WTC11 (cell line): ENCODE measurements around the gene ABHD11. TPM values are rescaled to one million over a fixed set of nuclear protein-coding genes. Genes with fewer than 3 reads are reported as not detected.

Source experiments
- ATAC-seq: fragments of 200-7000 bp; cut with Tn5 transposase; 2 replicates; pipeline ENCODE4 v1.10.0; 2021; ENCODE audit warnings: mild to moderate bottlenecking, moderate library complexity
- CTCF ChIA-PET: fragments of 300-600 bp; sonication (Branson Sonifier 250); formaldehyde crosslinking; loops from one replicate; lab custom pipeline; 2021; ENCODE audit warnings: antibody characterized with exemption; lab: Charles Lee
- POLR2A ChIA-PET: fragments of 350-600 bp; sonication (Branson Sonifier 250); formaldehyde crosslinking; loops from one replicate; lab custom pipeline; 2021; ENCODE audit warnings: antibody characterized with exemption; lab: Charles Lee
- DNase-seq: peaks from one replicate; pipeline ENCODE4 v3.0.0; 2021; ENCODE audit warnings: low spot score
- H3K27ac Mint-ChIP-seq: 2 replicates; pipeline ENCODE4 v1.8.0; 2021; ENCODE audit warnings: mixed read lengths
- H3K27me3 Mint-ChIP-seq: 2 replicates; pipeline ENCODE4 v1.8.0; 2021; ENCODE audit warnings: low read depth, mild to moderate bottlenecking, moderate library complexity, mixed read lengths
- H3K36me3 Mint-ChIP-seq: 2 replicates; pipeline ENCODE4 v1.8.0; 2021; ENCODE audit warnings: mixed read lengths
- H3K4me1 Mint-ChIP-seq: 2 replicates; pipeline ENCODE4 v1.8.0; 2022; ENCODE audit warnings: mixed read lengths
- H3K4me3 Mint-ChIP-seq: 2 replicates; pipeline ENCODE4 v1.8.0; 2021; ENCODE audit warnings: mild to moderate bottlenecking, moderate library complexity, mixed read lengths
- H3K9me3 Mint-ChIP-seq: 2 replicates; pipeline ENCODE4 v1.8.0; 2021; ENCODE audit warnings: mixed read lengths
- EMX1 ChIP-seq: fragments of 250-450 bp; sonication (Bioruptor Pico); IDR thresholded peaks from 2 replicates; pipeline ENCODE4 v1.8.0; 2021; ENCODE audit warnings: mild to moderate bottlenecking
- FOXP1 ChIP-seq: sonication (generic); formaldehyde crosslinking; IDR thresholded peaks from 2 replicates; pipeline ENCODE4 v1.8.0; 2022; ENCODE audit warnings: missing genetic modification reagents, mild to moderate bottlenecking, moderate library complexity, borderline replicate concordance
- JUN ChIP-seq: sonication (generic); formaldehyde crosslinking; IDR thresholded peaks from 2 replicates; pipeline ENCODE4 v1.8.0; 2023; ENCODE audit warnings: mild to moderate bottlenecking, missing genetic modification reagents
- MXD4 ChIP-seq: fragments of 250-450 bp; sonication (Bioruptor Pico); IDR thresholded peaks from 2 replicates; pipeline ENCODE4 v1.8.0; 2021; ENCODE audit warnings: mild to moderate bottlenecking, moderate library complexity, borderline replicate concordance
- NFYB ChIP-seq: sonication (generic); formaldehyde crosslinking; conservative IDR thresholded peaks from 2 replicates; pipeline ENCODE4 v1.8.0; 2022; ENCODE audit warnings: low read depth, missing genetic modification reagents
- NR2C2 ChIP-seq: sonication (generic); formaldehyde crosslinking; IDR thresholded peaks from 2 replicates; pipeline ENCODE4 v1.8.0; 2022; ENCODE audit warnings: mild to moderate bottlenecking, missing genetic modification reagents
- NR3C1 ChIP-seq: sonication (generic); formaldehyde crosslinking; conservative IDR thresholded peaks from 2 replicates; pipeline ENCODE4 v1.8.1; 2023; ENCODE audit warnings: low read depth, mild to moderate bottlenecking, missing genetic modification reagents
- PRRX2 ChIP-seq: fragments of 250-450 bp; sonication (Bioruptor Pico); IDR thresholded peaks from 2 replicates; pipeline ENCODE4 v1.8.0; 2021; ENCODE audit warnings: mild to moderate bottlenecking
- TEAD1 ChIP-seq: sonication (generic); formaldehyde crosslinking; IDR thresholded peaks from 2 replicates; pipeline ENCODE4 v1.8.0; 2022; ENCODE audit warnings: mild to moderate bottlenecking, missing genetic modification reagents
- TP53 ChIP-seq: sonication (generic); formaldehyde crosslinking; IDR thresholded peaks from 2 replicates; pipeline ENCODE4 v1.8.1; 2023; ENCODE audit warnings: mild to moderate bottlenecking, missing genetic modification reagents
- ZNF219 ChIP-seq: sonication (generic); formaldehyde crosslinking; IDR thresholded peaks from 2 replicates; pipeline ENCODE4 v1.8.0; 2023; ENCODE audit warnings: missing genetic modification reagents, mild to moderate bottlenecking, borderline replicate concordance
- ZNF263 ChIP-seq: sonication (generic); formaldehyde crosslinking; IDR thresholded peaks from 2 replicates; pipeline ENCODE4 v1.8.1; 2022; ENCODE audit warnings: low read depth, mild to moderate bottlenecking, moderate library complexity, missing genetic modification reagents
- ZNF396 ChIP-seq: fragments of 250-450 bp; sonication (Bioruptor Pico); IDR thresholded peaks from 2 replicates; pipeline ENCODE4 v1.8.0; 2021; ENCODE audit warnings: mild to moderate bottlenecking, moderate library complexity, borderline replicate concordance
- total RNA-seq: library from RNA; stranded (reverse); gene quantifications from 3 replicates; pipeline ENCODE4 v1.2.3, GENCODE V29; 2021
- TF ChIP-seq, protein P1 (sequence below): fragments of 250-450 bp; sonication (Bioruptor Pico); IDR thresholded peaks from 2 replicates; pipeline ENCODE4 v1.9.0; 2021; ENCODE audit warnings: moderate library complexity, mild to moderate bottlenecking, inconsistent platforms, borderline replicate concordance
- TF ChIP-seq, protein P2 (sequence below): sonication (generic); formaldehyde crosslinking; conservative IDR thresholded peaks from 2 replicates; pipeline ENCODE4 v1.8.1; 2022; ENCODE audit warnings: mild to moderate bottlenecking, missing genetic modification reagents
- TF ChIP-seq, protein P3 (sequence below): fragments of 200-600 bp; IDR thresholded peaks from 2 replicates; pipeline ENCODE4 v1.8.0; 2022; ENCODE audit warnings: antibody characterized with exemption
- TF ChIP-seq, protein P4 (sequence below): sonication (generic); formaldehyde crosslinking; IDR thresholded peaks from 2 replicates; pipeline ENCODE4 v1.8.1; 2023; ENCODE audit warnings: mild to moderate bottlenecking, missing genetic modification reagents
- TF ChIP-seq, protein P5 (sequence below): sonication (generic); formaldehyde crosslinking; IDR thresholded peaks from 2 replicates; pipeline ENCODE4 v1.8.1; 2023; ENCODE audit warnings: mild to moderate bottlenecking, missing genetic modification reagents, moderate library complexity
- TF ChIP-seq, protein P6 (sequence below): sonication (generic); formaldehyde crosslinking; IDR thresholded peaks from 2 replicates; pipeline ENCODE4 v1.8.0; 2022; ENCODE audit warnings: mild to moderate bottlenecking, missing genetic modification reagents
- TF ChIP-seq, protein P7 (sequence below): sonication (generic); formaldehyde crosslinking; IDR thresholded peaks from 2 replicates; pipeline ENCODE4 v1.8.1; 2022; ENCODE audit warnings: missing genetic modification reagents, borderline replicate concordance
- TF ChIP-seq, protein P8 (sequence below): fragments of 250-450 bp; sonication (Bioruptor Pico); IDR thresholded peaks from 2 replicates; pipeline ENCODE4 v1.9.0; 2021; ENCODE audit warnings: mild to moderate bottlenecking
- TF ChIP-seq, protein P9 (sequence below): sonication (generic); formaldehyde crosslinking; IDR thresholded peaks from 2 replicates; pipeline ENCODE4 v1.8.0; 2022; ENCODE audit warnings: mild to moderate bottlenecking, missing genetic modification reagents

Gene ABHD11
- total RNA-seq, 1 experiment from 2014 or later, result 23.8 TPM

DNA sequence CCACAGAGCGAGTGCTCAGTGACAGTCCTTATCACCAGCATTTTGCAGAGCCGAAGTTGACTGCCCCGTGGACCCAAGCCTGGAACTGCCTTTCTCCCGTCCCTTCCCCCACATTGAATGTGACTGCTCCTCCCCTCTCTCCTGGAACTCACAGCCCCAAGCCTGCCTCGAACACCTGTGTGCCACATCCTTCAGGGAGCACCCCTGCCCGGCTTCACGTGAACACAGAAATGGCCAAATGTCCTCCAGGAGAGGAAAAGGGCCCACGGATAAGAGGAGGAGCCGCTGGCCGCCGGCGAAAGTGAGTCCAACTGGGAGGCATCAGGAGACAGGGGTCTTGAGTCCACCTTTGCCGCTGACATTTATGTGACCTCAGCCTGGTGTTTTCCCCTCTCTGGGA lies 35.4 kb downstream of the ABHD11 start (continued):
- TF ChIP-seq, protein P1, sequence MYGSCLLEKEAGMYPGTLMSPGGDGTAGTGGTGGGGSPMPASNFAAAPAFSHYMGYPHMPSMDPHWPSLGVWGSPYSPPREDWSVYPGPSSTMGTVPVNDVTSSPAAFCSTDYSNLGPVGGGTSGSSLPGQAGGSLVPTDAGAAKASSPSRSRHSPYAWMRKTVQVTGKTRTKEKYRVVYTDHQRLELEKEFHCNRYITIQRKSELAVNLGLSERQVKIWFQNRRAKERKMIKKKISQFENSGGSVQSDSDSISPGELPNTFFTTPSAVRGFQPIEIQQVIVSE (CRISPR knock-in tag), result no peak
- peak; percentile 29; the same call in 1 of the 2 replicates for TF ChIP-seq ZNF263 (CRISPR knock-in tag)
- TF ChIP-seq, protein P2, sequence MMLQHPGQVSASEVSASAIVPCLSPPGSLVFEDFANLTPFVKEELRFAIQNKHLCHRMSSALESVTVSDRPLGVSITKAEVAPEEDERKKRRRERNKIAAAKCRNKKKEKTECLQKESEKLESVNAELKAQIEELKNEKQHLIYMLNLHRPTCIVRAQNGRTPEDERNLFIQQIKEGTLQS (CRISPR knock-in tag), result no peak
- no peak for TF ChIP-seq NR3C1 (CRISPR knock-in tag)
- TF ChIP-seq, protein P3, sequence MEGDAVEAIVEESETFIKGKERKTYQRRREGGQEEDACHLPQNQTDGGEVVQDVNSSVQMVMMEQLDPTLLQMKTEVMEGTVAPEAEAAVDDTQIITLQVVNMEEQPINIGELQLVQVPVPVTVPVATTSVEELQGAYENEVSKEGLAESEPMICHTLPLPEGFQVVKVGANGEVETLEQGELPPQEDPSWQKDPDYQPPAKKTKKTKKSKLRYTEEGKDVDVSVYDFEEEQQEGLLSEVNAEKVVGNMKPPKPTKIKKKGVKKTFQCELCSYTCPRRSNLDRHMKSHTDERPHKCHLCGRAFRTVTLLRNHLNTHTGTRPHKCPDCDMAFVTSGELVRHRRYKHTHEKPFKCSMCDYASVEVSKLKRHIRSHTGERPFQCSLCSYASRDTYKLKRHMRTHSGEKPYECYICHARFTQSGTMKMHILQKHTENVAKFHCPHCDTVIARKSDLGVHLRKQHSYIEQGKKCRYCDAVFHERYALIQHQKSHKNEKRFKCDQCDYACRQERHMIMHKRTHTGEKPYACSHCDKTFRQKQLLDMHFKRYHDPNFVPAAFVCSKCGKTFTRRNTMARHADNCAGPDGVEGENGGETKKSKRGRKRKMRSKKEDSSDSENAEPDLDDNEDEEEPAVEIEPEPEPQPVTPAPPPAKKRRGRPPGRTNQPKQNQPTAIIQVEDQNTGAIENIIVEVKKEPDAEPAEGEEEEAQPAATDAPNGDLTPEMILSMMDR, result no peak
- TF ChIP-seq, protein P4, sequence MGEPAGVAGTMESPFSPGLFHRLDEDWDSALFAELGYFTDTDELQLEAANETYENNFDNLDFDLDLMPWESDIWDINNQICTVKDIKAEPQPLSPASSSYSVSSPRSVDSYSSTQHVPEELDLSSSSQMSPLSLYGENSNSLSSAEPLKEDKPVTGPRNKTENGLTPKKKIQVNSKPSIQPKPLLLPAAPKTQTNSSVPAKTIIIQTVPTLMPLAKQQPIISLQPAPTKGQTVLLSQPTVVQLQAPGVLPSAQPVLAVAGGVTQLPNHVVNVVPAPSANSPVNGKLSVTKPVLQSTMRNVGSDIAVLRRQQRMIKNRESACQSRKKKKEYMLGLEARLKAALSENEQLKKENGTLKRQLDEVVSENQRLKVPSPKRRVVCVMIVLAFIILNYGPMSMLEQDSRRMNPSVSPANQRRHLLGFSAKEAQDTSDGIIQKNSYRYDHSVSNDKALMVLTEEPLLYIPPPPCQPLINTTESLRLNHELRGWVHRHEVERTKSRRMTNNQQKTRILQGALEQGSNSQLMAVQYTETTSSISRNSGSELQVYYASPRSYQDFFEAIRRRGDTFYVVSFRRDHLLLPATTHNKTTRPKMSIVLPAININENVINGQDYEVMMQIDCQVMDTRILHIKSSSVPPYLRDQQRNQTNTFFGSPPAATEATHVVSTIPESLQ (CRISPR knock-in tag), result no peak
- TF ChIP-seq, protein P5, sequence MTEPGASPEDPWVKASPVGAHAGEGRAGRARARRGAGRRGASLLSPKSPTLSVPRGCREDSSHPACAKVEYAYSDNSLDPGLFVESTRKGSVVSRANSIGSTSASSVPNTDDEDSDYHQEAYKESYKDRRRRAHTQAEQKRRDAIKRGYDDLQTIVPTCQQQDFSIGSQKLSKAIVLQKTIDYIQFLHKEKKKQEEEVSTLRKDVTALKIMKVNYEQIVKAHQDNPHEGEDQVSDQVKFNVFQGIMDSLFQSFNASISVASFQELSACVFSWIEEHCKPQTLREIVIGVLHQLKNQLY, result no peak
- no peak for TF ChIP-seq ZNF219 (CRISPR knock-in tag)
- 0 out of 2 replicates have a peak, but pooled peaks have one; percentile 26 for TF ChIP-seq FOXP1 (CRISPR knock-in tag)
- TF ChIP-seq, all 79 proteins: peak for 4

DNA sequence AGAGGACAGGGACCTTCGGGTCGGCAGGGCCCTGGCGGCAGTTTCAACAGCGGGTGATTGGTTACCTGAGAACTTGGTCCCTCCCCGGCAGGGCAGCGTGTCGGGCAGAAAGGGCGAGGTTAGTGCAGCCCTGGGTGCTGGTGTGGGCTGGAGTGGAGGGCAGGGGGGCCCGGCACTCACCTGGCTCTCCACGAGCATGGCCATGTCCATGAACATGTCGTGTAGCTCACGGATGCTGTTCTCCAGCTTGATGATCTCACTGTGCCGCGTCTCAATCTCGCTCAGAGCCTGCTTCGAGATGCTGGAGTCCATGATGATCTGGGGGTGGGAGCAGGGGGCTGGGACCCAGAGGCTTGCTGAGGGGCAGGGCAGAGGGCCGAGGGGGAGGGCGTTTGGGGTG lies 35.9 kb downstream of the ABHD11 start:
- Mint-ChIP-seq H3K4me1 (peaks cover 15% of the 10 kb centered on the region), H3K4me3 (no peak overlapping the region), H3K27ac (no peak overlapping the region), H3K27me3 (no peaks in the 10 kb centered on the region), H3K36me3 (peaks cover 14% of the 10 kb centered on the region), H3K9me3 (no peaks in the 10 kb centered on the region)
- no peak for DNase-seq
- ChIA-PET CTCF (interaction anchor here (0.6 to 8.0 kb wide), 10 partner anchors 9 to 108 kb away, joined by 3 to 61 read pairs (median 8); partner anchors contain the start of gene VPS37D), POLR2A (interaction anchor here (0.6 to 1.1 kb wide), 2 partner anchors 22 to 235 kb away, joined by 3 to 5 read pairs; no protein-coding TSS in a partner anchor)
- TF ChIP-seq PRRX2 (CRISPR knock-in tag), result no peak
- TF ChIP-seq TEAD1 (CRISPR knock-in tag), result no peak
- TF ChIP-seq, protein P6, sequence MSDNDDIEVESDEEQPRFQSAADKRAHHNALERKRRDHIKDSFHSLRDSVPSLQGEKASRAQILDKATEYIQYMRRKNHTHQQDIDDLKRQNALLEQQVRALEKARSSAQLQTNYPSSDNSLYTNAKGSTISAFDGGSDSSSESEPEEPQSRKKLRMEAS (CRISPR knock-in tag), result no peak
- TF ChIP-seq, protein P7, sequence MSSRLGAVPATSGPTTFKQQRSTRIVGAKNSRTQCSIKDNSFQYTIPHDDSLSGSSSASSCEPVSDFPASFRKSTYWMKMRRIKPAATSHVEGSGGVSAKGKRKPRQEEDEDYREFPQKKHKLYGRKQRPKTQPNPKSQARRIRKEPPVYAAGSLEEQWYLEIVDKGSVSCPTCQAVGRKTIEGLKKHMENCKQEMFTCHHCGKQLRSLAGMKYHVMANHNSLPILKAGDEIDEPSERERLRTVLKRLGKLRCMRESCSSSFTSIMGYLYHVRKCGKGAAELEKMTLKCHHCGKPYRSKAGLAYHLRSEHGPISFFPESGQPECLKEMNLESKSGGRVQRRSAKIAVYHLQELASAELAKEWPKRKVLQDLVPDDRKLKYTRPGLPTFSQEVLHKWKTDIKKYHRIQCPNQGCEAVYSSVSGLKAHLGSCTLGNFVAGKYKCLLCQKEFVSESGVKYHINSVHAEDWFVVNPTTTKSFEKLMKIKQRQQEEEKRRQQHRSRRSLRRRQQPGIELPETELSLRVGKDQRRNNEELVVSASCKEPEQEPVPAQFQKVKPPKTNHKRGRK (CRISPR knock-in tag), result no peak
- no peak for TF ChIP-seq EMX1 (CRISPR knock-in tag)
- TF ChIP-seq, protein P8, sequence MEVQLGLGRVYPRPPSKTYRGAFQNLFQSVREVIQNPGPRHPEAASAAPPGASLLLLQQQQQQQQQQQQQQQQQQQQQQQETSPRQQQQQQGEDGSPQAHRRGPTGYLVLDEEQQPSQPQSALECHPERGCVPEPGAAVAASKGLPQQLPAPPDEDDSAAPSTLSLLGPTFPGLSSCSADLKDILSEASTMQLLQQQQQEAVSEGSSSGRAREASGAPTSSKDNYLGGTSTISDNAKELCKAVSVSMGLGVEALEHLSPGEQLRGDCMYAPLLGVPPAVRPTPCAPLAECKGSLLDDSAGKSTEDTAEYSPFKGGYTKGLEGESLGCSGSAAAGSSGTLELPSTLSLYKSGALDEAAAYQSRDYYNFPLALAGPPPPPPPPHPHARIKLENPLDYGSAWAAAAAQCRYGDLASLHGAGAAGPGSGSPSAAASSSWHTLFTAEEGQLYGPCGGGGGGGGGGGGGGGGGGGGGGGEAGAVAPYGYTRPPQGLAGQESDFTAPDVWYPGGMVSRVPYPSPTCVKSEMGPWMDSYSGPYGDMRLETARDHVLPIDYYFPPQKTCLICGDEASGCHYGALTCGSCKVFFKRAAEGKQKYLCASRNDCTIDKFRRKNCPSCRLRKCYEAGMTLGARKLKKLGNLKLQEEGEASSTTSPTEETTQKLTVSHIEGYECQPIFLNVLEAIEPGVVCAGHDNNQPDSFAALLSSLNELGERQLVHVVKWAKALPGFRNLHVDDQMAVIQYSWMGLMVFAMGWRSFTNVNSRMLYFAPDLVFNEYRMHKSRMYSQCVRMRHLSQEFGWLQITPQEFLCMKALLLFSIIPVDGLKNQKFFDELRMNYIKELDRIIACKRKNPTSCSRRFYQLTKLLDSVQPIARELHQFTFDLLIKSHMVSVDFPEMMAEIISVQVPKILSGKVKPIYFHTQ (CRISPR knock-in tag), result no peak
- TF ChIP-seq JUN, result no peak
- TF ChIP-seq NR2C2 (CRISPR knock-in tag), result no peak
- TF ChIP-seq NFYB (CRISPR knock-in tag), result no peak
- TF ChIP-seq ZNF263 (CRISPR knock-in tag), result no peak
- TF ChIP-seq MXD4 (CRISPR knock-in tag), result no peak
- TF ChIP-seq FOXP1 (CRISPR knock-in tag), result no peak
- TF ChIP-seq TP53 (CRISPR knock-in tag), result no peak
- TF ChIP-seq ZNF396 (CRISPR knock-in tag), result no peak
- TF ChIP-seq, protein P9, sequence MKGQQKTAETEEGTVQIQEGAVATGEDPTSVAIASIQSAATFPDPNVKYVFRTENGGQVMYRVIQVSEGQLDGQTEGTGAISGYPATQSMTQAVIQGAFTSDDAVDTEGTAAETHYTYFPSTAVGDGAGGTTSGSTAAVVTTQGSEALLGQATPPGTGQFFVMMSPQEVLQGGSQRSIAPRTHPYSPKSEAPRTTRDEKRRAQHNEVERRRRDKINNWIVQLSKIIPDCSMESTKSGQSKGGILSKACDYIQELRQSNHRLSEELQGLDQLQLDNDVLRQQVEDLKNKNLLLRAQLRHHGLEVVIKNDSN, result no peak
- ATAC-seq, result no peak
